Activated CD4-positive, alpha-beta T cell treated with anti-CD3 and anti-CD28 coated beads, Interleukin-2, amount 10 ng/mL, durations not matched to agents 7 days and 5 days (primary cell): ENCODE measurements around the gene PRKACG. TPM values are rescaled to one million over a fixed set of nuclear protein-coding genes. Genes with fewer than 3 reads are reported as not detected.

Source experiments
- total RNA-seq, 2 experiments: library from RNA; stranded (reverse); gene quantifications; one replicate each; pipeline ENCODE4 v1.2.3, GENCODE V29; 2021

PRKACG gene
- total RNA-seq, 2 experiments from 2014 or later: not detected

Other genes with a start within 250 kb of the PRKACG start
- gene FXN, start 21.6 kb upstream of the PRKACG start, total RNA-seq: 10 to 100 TPM; 27.2 to 32.0 TPM
- gene TJP2, start 160.2 kb upstream of the PRKACG start, total RNA-seq: 10 to 100 TPM; 21.4 to 24.5 TPM